ENCODE results near the gene CFAP299. TPM values are rescaled to one million over a fixed set of nuclear protein-coding genes. Genes with fewer than 3 reads are reported as not detected.

Gene CFAP299
- total and polyA plus RNA-seq, 4 experiments from 2014 or later: not detected

DNA sequence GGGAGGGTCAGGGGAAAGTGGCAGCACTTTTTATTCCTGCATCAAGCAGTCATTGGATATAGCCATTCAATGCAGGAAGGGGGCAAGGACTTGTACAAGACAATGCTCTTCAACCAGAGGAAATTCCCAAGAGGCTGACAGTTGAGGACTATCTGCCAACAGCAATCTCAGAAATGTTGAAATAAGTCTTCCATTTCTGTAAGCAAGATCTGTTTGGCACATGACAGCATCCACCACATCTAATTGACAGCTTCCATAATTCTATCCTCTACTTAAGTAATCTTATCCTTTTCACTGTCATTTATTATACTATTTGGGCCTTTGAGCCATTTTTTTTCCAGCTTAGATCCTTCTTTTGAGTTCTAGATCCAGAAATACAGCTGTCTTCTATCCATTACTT is 110.7 kb downstream of the CFAP299 start:
- H3K4me1 Mint-ChIP-seq: peaks cover 0 to 2% (median 0%) of the 10 kb centered on the region in 4 donors
- Histone ChIP-seq H3K27ac (ENCODE audit: low read depth, low read length) (no peak overlapping the region), H3K36me3 (ENCODE audit: insufficient read depth, low read length) (no peaks in the 10 kb centered on the region), H3K27me3 (ENCODE audit: insufficient read depth, low read length) (no peaks in the 10 kb centered on the region), H3K4me1 (ENCODE audit: insufficient read depth, low read length) (no peaks in the 10 kb centered on the region), H3K9me3 (ENCODE audit: control insufficient read depth in 1 of 2, low read length in 2 of 2) (no peaks in the 10 kb centered on the region), H3K4me3 (ENCODE audit: low read length in 2 of 2) (no peak overlapping the region)
- peaks cover 22 to 23% of the 10 kb centered on the region in 2 donors for H3K36me3 Mint-ChIP-seq
- intact Hi-C loops (cut with micrococcal nuclease): no loop called here
- ChIA-PET POLR2A (ENCODE audit: partially characterized antibody) (no interaction called here), CTCF (ENCODE audit: partially characterized antibody) (interaction anchor here (2.9 kb wide), 1 partner anchor 14 kb away, joined by 10 read pairs; no protein-coding TSS in a partner anchor)
- no peak for DNase-seq
- peaks cover 8 to 44% (median 33%) of the 10 kb centered on the region in 8 donors for H3K9me3 Mint-ChIP-seq
- no peaks in the 10 kb centered on the region for H3K27me3 Mint-ChIP-seq
- H3K27ac Mint-ChIP-seq: peak overlapping the region in 3 of 7 donors; percentile 5 to 71 (median 52)
- H3K4me3 Mint-ChIP-seq: no peak overlapping the region

DNA sequence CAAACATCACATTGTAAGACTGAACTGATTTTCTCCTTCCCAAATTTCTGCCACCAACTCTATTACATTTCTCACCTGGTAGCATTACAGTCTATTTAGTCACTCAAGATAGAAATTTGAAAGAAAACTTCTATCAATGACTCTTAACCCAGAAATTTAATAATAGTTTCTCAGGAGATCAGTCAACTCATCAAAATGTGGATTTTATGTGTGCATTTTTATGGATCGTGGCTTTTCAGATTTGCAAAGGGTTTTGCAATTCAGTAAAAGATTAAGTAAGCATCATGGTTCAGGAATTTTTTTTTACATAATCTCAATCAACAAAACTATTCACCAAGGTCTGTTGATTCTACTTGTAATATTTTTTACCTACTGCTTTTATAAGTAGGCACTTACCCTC is 111.1 kb downstream of the CFAP299 start:
- Mint-ChIP-seq H3K4me1 (peaks cover 0 to 2% (median 0%) of the 10 kb centered on the region in 4 donors), H3K27me3 (no peaks in the 10 kb centered on the region), H3K27ac (peak overlapping the region in 3 of 7 donors; percentile 5 to 71 (median 52)), H3K36me3 (peaks cover 18 to 19% of the 10 kb centered on the region in 2 donors), H3K9me3 (peaks cover 8 to 41% (median 29%) of the 10 kb centered on the region in 8 donors), H3K4me3 (no peak overlapping the region)
- H3K36me3 ChIP-seq (ENCODE audit: insufficient read depth, low read length): no peaks in the 10 kb centered on the region
- DNase-seq: no peak
- no peaks in the 10 kb centered on the region for H3K4me1 ChIP-seq (ENCODE audit: insufficient read depth, low read length)
- H3K27me3 ChIP-seq (ENCODE audit: insufficient read depth, low read length): no peaks in the 10 kb centered on the region
- CTCF ChIA-PET (ENCODE audit: partially characterized antibody): interaction anchor here (2.9 kb wide), 1 partner anchor 13 kb away, joined by 10 read pairs; no protein-coding TSS in a partner anchor
- no peak overlapping the region for H3K27ac ChIP-seq (ENCODE audit: low read depth, low read length)
- H3K9me3 ChIP-seq (ENCODE audit: control insufficient read depth in 1 of 2, low read length in 2 of 2): no peaks in the 10 kb centered on the region
- POLR2A ChIA-PET (ENCODE audit: partially characterized antibody): no interaction called here
- no peak overlapping the region for H3K4me3 ChIP-seq (ENCODE audit: low read length in 2 of 2)
- intact Hi-C loops (cut with micrococcal nuclease): no loop called here

DNA sequence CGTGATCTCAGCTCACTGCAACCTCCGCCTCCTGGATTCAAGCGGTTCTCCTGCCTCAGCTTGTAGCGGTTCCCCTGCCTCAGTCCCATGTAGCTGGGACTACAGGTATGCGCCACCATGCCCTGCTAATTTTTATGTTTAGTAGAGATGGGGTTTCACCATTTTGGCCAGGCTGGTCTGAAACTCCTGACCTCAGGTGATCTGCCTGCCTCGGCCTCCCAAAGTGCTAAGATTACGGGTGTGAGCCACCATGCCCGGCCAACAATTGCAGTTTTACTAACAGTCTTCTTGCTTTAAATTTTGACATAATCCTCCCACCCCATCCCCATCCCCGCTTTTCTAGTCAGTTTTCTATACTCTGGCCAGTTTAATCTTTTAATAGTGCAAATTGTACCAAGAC is 112.0 kb downstream of the CFAP299 start:
- H3K36me3 Mint-ChIP-seq: peaks cover 12% of the 10 kb centered on the region in 2 donors
- Histone ChIP-seq H3K36me3 (ENCODE audit: insufficient read depth, low read length) (no peaks in the 10 kb centered on the region), H3K27ac (ENCODE audit: low read depth, low read length) (no peak overlapping the region), H3K9me3 (ENCODE audit: control insufficient read depth in 1 of 2, low read length in 2 of 2) (no peaks in the 10 kb centered on the region), H3K4me1 (ENCODE audit: insufficient read depth, low read length) (no peaks in the 10 kb centered on the region), H3K27me3 (ENCODE audit: insufficient read depth, low read length) (no peaks in the 10 kb centered on the region), H3K4me3 (ENCODE audit: low read length in 2 of 2) (no peak overlapping the region)
- POLR2A ChIA-PET (ENCODE audit: partially characterized antibody): no interaction called here
- no peak overlapping the region for H3K4me3 Mint-ChIP-seq
- no peaks in the 10 kb centered on the region for H3K27me3 Mint-ChIP-seq
- H3K4me1 Mint-ChIP-seq: no peaks in the 10 kb centered on the region
- intact Hi-C loops (cut with micrococcal nuclease): no loop called here
- H3K9me3 Mint-ChIP-seq: peaks cover 4 to 32% (median 21%) of the 10 kb centered on the region in 8 donors
- CTCF ChIA-PET (ENCODE audit: partially characterized antibody): interaction anchor here (2.9 kb wide), 1 partner anchor 12 kb away, joined by 10 read pairs; no protein-coding TSS in a partner anchor
- H3K27ac Mint-ChIP-seq: no peak overlapping the region
- DNase-seq: no peak

DNA sequence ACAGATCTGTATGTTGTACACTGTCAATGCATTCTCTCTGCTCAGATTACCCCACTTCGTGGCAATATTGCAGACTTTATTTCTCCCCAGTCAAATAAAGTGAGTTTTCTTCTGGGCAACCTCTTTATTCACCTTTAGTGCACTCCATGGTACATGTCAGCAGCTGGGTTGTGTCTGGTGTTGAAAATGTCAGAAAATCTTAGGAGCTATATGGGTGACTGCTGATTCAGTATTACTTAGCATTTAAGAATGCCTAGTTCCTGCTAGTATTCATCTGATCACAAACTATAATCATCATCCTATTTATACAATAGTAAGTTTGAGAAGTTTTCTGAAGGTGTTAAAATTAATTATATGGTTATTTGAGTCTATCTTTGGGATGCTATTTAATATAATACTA is 112.5 kb downstream of the CFAP299 start:
- Histone ChIP-seq H3K4me3 (ENCODE audit: low read length in 2 of 2) (no peak overlapping the region), H3K27ac (ENCODE audit: low read depth, low read length) (no peak overlapping the region), H3K36me3 (ENCODE audit: insufficient read depth, low read length) (no peaks in the 10 kb centered on the region), H3K4me1 (ENCODE audit: insufficient read depth, low read length) (no peaks in the 10 kb centered on the region), H3K27me3 (ENCODE audit: insufficient read depth, low read length) (no peaks in the 10 kb centered on the region), H3K9me3 (ENCODE audit: control insufficient read depth in 1 of 2, low read length in 2 of 2) (no peaks in the 10 kb centered on the region)
- H3K4me3 Mint-ChIP-seq: no peak overlapping the region
- H3K36me3 Mint-ChIP-seq: peaks cover 6 to 8% of the 10 kb centered on the region in 2 donors
- peaks cover 0 to 30% (median 21%) of the 10 kb centered on the region in 8 donors for H3K9me3 Mint-ChIP-seq
- H3K27me3 Mint-ChIP-seq: no peaks in the 10 kb centered on the region
- intact Hi-C loops (cut with micrococcal nuclease): no loop called here
- no peaks in the 10 kb centered on the region for H3K4me1 Mint-ChIP-seq
- no peak for DNase-seq
- ChIA-PET CTCF (ENCODE audit: partially characterized antibody) (interaction anchor here (2.9 kb wide), 1 partner anchor 12 kb away, joined by 10 read pairs; no protein-coding TSS in a partner anchor), POLR2A (ENCODE audit: partially characterized antibody) (no interaction called here)
- no peak overlapping the region for H3K27ac Mint-ChIP-seq

DNA sequence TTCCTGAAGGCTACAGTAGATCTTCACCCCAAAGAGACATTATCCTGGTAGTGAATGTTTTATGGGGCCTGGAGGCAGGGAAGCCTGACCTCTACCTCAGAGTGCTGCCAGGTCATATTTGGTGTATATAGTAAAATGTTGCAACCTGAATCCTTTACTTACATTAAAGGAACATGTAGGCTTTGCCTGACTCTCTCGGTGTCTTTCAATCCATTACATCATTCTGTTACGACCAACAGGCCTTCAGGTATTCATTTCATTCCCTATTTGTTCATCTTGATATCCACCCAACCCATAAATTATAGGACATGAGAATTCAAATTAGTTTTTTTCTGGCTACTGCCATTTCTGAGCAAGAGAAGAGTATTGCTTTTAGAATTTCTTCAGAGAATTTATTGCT is 116.5 kb downstream of the CFAP299 start:
- Histone ChIP-seq H3K4me3 (ENCODE audit: low read length in 2 of 2) (no peak overlapping the region), H3K4me1 (ENCODE audit: insufficient read depth, low read length) (no peaks in the 10 kb centered on the region), H3K36me3 (ENCODE audit: insufficient read depth, low read length) (no peaks in the 10 kb centered on the region), H3K27ac (ENCODE audit: low read depth, low read length) (no peak overlapping the region), H3K27me3 (ENCODE audit: insufficient read depth, low read length) (no peaks in the 10 kb centered on the region), H3K9me3 (ENCODE audit: control insufficient read depth in 1 of 2, low read length in 2 of 2) (peaks cover 0 to 4% of the 10 kb centered on the region in 2 donors)
- Mint-ChIP-seq H3K9me3 (peaks cover 0 to 17% (median 9%) of the 10 kb centered on the region in 8 donors), H3K27me3 (no peaks in the 10 kb centered on the region), H3K4me3 (no peak overlapping the region), H3K27ac (no peak overlapping the region), H3K36me3 (peaks cover 0 to 4% of the 10 kb centered on the region in 2 donors), H3K4me1 (peaks cover 0 to 5% (median 0%) of the 10 kb centered on the region in 4 donors)
- intact Hi-C loops (cut with micrococcal nuclease): no loop called here
- ChIA-PET CTCF (ENCODE audit: partially characterized antibody) (interaction anchor here (1.5 kb wide), 1 partner anchor 15 kb away, joined by 3 read pairs; no protein-coding TSS in a partner anchor), POLR2A (ENCODE audit: partially characterized antibody) (no interaction called here)
- DNase-seq: no peak

DNA sequence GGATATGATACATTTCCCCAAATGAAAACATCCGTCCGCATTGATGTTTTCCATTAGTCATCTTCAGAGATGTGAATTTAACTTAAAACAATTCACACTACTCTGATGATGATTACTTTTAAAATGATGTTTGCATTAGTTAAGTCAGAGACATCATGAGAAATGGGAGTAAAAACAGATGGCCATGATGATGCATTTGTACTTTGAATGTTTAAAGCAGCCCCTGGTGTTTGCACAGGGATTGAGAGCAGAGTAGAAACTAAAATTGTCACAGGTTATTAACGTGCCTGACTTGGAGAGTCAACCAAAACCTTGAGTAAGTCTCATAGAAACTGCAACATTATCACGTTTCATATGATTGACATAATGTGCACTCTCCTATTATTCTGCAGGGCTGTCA is 117.2 kb downstream of the CFAP299 start:
- no peaks in the 10 kb centered on the region for H3K27me3 ChIP-seq (ENCODE audit: insufficient read depth, low read length)
- Mint-ChIP-seq H3K9me3 (peaks cover 0 to 17% (median 9%) of the 10 kb centered on the region in 8 donors), H3K4me3 (no peak overlapping the region), H3K27ac (no peak overlapping the region), H3K4me1 (peaks cover 0 to 5% (median 0%) of the 10 kb centered on the region in 4 donors), H3K36me3 (peaks cover 0 to 4% of the 10 kb centered on the region in 2 donors), H3K27me3 (no peaks in the 10 kb centered on the region)
- peaks cover 0 to 4% of the 10 kb centered on the region in 2 donors for H3K9me3 ChIP-seq (ENCODE audit: control insufficient read depth in 1 of 2, low read length in 2 of 2)
- ChIA-PET POLR2A (ENCODE audit: partially characterized antibody) (no interaction called here), CTCF (ENCODE audit: partially characterized antibody) (interaction anchor here (1.5 kb wide), 1 partner anchor 16 kb away, joined by 3 read pairs; no protein-coding TSS in a partner anchor)
- no peaks in the 10 kb centered on the region for H3K36me3 ChIP-seq (ENCODE audit: insufficient read depth, low read length)
- no peak overlapping the region for H3K27ac ChIP-seq (ENCODE audit: low read depth, low read length)
- H3K4me1 ChIP-seq (ENCODE audit: insufficient read depth, low read length): no peaks in the 10 kb centered on the region
- intact Hi-C loops (cut with micrococcal nuclease): no loop called here
- H3K4me3 ChIP-seq (ENCODE audit: low read length in 2 of 2): no peak overlapping the region
- no peak for DNase-seq

DNA sequence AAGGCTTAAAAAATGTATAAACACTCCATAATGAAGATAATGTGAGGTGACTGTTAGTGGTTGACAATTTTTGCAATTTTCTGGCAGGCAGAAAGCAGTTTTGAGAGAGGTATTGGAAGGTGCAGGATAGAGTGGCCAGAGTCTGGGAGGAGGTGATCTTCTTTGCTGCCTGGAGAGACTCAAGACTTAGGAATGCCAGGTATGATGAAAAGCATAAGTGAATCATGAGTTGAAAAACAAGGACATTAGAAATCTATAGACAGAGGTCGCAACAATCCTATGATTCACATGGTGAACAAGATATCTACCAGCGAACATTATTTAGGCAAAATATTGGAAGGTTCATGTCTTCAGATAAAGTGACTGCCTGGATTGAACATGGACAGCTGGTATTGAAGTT is 118.5 kb downstream of the CFAP299 start:
- Histone ChIP-seq H3K4me3 (ENCODE audit: low read length in 2 of 2) (no peak overlapping the region), H3K27me3 (ENCODE audit: insufficient read depth, low read length) (no peaks in the 10 kb centered on the region), H3K27ac (ENCODE audit: low read depth, low read length) (no peak overlapping the region), H3K9me3 (ENCODE audit: control insufficient read depth in 1 of 2, low read length in 2 of 2) (peaks cover 0 to 4% of the 10 kb centered on the region in 2 donors), H3K4me1 (ENCODE audit: insufficient read depth, low read length) (no peaks in the 10 kb centered on the region), H3K36me3 (ENCODE audit: insufficient read depth, low read length) (no peaks in the 10 kb centered on the region)
- Mint-ChIP-seq H3K36me3 (peaks cover 0 to 4% of the 10 kb centered on the region in 2 donors), H3K4me1 (peaks cover 0 to 5% (median 0%) of the 10 kb centered on the region in 4 donors), H3K9me3 (peaks cover 0 to 17% (median 8%) of the 10 kb centered on the region in 8 donors), H3K27ac (no peak overlapping the region), H3K4me3 (no peak overlapping the region), H3K27me3 (no peaks in the 10 kb centered on the region)
- ChIA-PET CTCF (ENCODE audit: partially characterized antibody) (no interaction called here), POLR2A (ENCODE audit: partially characterized antibody) (no interaction called here)
- intact Hi-C loops (cut with micrococcal nuclease): no loop called here
- no peak for DNase-seq

Data from CD4-positive, alpha-beta memory T cell (primary cell).